Left forelimb (tissue), 1 donor: ENCODE measurements around the gene PANX2.
A peak's percentile ranks its signal among the peaks of the same experiment; 100 is the strongest.

Experiments
- DNase-seq: peaks from one replicate; pipeline ENCODE4 v3.0.0-alpha.2; 2018; ENCODE audit warnings: low spot score

The PANX2 gene

GRCh38 chr22:50184004-50184901, 13.7 kb downstream of the PANX2 start:
- DNase-seq: no peak

DNA sequence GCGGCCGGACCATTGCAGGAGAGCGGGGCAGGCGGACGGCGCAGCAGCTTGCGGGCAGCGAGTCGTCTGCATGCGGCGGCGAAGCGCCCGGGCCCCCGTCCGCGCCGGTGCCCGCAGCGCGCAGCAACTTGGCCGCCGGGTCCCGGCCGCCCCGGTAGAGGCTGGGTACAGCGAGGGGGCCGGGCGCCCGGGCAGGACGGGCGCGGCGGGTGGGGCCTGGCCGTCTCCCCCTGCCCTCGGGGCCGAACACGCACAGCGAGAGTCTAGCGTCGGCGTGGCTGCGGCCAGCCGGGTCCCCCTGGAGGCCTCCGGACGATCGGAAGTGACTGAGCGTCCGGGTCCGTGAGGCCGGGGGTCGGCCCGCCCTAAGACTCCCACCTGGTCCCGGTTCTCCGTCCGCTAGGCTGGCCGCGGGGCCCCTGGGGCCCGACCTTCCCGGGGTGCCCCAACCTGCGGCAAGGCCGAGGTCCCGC, 14.4 kb downstream of the PANX2 start:
- DNase-seq: no peak

DNA sequence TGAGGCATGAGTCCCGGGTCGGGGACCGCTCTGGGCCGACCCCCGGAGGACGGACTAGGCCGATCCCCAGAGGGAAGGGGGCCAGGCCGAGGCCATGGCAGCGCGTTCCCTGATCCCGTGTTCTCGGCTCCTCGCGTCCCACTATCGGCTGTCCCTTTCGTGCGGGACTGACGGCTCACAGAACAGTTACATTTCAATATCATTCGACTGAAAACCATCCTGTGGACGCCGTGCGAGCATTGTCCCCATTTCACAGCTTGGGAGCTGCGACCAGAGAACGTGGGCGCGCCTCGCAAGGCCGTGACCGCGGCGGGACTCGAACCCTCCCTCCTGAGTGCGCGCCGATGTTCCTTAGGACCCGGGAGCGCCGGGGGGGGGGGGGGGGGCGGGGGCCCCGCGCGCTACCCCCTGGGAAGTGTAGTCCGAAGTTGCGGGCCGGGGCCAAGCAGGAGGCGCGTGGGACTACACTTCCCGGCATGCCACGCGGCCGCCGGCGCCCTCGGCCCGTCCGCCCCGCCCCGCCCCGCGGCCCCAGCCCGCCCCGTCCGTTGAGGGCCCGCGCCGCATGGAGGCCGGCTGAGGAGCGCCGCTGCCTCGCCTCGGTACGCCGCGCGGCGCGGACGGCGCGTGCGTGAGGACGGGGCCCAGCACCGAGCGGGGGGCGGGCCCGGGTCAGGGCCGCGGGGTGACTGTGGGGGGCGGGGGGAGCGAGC, 15.0 kb downstream of the PANX2 start, which contains the start of gene TRABD:
Gene TRABD, plus strand, starts transcription at position 539 of the 713 bp plus-strand sequence. CDS start 7,148 bp downstream, outside the sequence.
- DNase-seq: peak; percentile 96

- DNase-seq: no peak
Observed at GRCh38 chr22:50186181-50186714, 15.7 kb downstream of the PANX2 start.

DNA sequence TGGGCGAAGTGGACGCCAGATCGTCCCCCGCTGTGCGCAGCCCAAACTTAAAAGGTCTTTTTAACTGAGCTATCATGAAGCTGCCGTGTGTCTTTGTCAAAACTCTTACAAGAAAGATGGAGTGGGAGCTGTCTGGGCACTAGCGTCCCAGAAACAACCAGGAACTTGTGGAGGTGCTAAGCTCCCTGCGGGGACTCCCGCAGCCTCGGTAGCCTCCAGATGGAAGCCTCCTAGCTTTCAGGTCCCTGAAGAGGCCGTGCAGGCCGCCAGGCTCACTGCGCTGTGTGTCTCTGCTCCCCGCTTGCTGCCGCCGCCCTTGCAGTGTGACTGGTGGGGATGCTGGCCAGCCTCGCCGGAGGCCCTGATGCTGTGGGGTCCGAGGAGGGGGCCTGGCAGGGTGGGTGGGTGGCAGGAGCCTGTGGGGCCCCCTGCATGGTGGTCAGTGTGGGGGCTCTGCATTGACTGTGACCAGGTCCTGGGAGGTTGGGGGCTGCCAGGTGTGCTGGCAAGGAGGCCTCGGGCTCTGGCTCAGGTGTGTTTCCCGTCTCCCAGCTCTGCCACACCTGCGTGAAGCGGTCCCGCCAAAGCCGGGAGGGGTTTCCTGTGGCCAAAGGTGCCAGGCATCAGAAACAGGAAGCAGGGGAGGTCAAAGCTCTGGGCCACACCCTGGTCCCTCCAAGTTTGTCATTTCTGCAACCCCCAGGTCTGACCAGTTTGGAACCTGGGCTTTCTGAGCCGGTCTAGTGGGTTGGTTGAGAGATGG, 16.4 kb downstream of the PANX2 start:
- no peak for DNase-seq

- DNase-seq: no peak
Observed at GRCh38 chr22:50188356-50188755, 17.8 kb downstream of the PANX2 start.

GRCh38 chr22:50189184-50189848, 18.8 kb downstream of the PANX2 start:
- no peak for DNase-seq

DNA sequence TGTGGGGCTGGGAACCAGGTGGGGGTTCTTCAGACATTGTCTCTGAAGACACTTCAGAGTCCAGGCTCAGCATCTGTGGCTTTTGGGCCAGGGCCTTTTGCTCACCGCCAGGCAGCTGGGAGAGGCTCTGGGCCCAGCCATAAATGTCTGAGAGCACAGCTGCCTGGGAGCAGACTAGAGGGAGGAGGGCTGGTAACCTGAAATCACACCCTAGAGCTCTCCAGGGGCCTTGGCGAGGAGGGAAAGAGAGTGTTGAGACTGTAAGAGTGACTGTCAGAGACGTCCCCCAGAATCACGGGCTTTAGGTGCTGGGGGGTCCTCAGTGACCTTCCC, 19.3 kb downstream of the PANX2 start:
- DNase-seq: no peak

DNA sequence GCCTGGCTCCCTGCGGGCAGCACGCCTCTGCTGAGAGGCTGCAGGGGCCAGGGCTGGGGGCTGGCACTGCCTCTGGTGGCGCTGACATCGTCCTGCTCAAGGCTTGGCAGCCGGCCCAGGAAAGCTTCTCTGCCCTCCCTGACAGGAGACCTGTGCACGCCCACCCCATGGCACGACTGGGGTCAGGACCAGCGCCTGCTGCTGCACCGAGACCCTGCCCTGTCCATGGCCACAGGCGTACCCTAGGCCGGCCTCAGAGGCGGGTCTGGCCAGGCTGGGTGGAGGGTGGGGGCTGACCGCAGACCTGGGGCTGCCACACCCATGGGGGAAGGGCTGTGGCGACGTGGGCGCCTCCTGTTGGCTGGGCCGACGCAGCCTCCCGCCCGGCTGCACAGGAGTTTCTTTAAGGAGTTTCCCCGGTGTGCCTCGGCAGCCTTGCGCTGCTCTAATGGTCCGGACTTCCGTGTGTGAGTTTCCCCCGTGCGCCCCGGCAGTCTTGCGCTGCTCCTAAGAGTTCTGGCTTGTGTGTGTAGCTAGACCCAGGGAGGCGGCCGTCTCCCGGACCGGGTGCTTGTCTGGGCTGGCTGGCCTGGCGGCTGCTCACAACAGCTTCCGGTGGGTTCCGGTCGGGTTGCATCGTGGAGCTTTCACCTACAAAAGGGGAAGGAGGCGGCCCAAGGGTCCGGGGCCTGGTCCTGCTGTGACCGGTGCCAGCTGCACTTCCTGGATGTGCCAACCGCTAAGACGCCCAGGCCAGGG, 19.8 kb downstream of the PANX2 start:
- no peak for DNase-seq

DNA sequence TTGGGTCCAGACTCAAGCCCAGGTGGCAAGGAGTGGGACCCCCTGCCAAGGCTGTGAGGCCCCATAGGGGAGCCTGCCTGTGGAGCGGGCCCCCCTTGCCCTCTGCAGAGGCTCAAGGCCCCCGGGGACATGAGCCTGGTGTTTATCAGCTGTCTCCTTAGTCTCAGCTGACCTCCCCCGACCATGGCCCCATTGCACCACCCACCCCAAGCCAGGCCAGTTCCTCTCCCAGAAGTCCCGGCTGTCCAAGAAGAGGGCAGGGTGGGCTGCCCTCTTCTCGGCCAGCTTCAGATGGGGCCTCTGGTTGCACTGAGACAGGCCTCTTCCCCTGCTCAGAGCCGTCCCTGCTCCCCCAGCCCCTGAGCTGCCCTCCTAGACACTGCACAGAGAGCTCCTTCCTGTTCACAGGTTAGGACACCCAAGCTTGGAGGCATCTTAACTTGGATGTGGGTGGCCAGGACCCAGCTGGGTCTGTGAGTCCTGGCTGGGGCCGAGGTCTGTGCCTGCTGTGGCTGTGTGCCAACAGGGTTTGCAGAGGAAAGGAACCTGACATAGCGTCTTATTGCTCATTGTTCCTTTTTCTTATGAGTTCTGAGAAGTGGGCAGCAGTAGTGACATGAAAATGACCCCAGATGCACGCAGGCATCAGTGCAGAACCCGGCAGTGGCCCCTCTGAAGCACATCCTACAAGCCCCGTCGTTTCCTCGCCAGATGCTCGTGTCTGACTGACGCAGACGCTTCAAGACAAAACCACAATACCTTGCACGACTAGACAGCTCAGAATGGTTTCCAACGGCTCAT, 20.6 kb downstream of the PANX2 start:
- no peak for DNase-seq

DNA sequence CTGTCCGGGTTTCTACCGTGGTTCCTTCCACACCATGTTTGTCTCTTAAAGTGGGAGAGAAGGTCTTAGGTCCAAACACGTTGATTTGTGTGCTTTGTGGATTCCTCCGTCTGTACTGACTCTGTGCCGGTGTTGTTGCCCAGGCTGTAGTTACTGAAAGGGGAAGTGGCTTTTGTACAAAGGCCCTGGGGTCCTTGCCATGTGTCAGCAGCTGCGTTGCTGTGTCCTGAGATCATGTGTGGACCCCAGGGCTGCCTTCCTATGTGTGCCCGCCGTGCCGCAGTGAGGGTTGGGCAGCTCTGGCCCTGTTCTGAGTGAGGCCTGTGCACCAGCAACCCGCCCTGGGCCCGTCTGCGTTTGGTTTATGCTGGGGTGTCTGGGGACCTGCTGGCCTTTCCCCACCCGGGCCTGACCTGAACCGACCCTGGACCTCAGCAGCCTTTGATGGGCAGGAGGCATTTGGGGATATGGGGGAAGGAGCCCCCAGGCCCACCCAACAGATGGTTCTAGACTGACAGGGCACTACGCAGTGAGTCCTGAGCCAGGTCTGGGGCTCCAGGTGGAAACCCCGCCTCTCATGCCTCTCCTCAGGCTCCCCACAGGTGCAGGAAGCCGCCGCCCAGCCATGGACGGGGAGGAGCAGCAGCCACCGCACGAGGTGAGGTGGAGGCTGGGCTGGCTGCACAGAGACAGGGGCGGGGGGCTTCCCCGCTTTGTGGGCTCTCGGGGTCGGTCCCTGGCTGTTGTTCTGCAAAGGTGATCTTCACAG, 22.1 kb downstream of the PANX2 start:
- DNase-seq: no peak

GRCh38 chr22:50193621-50194020, 23.1 kb downstream of the PANX2 start:
- no peak for DNase-seq

GRCh38 chr22:50194037-50194805, 23.7 kb downstream of the PANX2 start:
- no peak for DNase-seq

DNA sequence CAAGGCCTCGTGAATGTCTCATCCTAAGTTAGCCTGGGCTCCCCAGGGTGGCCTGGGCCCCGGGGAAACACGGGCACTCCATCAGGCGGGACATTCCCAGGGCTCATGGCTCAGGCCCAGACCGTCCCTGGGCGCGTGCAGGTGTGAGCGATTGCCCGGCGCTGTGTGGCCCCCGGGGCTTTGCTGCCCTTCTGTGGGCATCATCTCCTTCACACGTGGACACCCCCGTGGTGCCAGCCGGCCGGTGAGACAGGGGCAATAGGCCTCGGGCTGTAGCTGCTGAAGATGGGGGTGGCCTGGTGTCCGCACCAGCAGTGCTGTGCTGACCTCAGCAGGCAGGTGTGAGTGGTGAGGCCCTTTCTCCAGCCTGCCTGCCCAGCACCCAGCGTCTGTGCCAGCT, 25.7 kb downstream of the PANX2 start:
- no peak for DNase-seq

GRCh38 chr22:50197000-50197800, 26.7 kb downstream of the PANX2 start:
- DNase-seq: no peak

GRCh38 chr22:50197856-50198623, 27.5 kb downstream of the PANX2 start:
- DNase-seq: no peak

GRCh38 chr22:50198624-50199017, 28.1 kb downstream of the PANX2 start:
- no peak for DNase-seq
